Neural crest cell (in vitro differentiated cells): Measurements from ENCODE around the gene SASH1. TPM values are rescaled to one million over a fixed set of nuclear protein-coding genes. Genes with fewer than 3 reads are reported as not detected.
"Not testable (repeated sequence)": the region's sequence is repeated elsewhere in the genome, so short reads cannot be mapped to it uniquely, and the experiment has no call there.

Experiments
- DNase-seq: peaks from one replicate; pipeline ENCODE4 v3.0.0; 2021; ENCODE audit warnings: low read depth, mixed read lengths, low spot score
- H3K27ac Mint-ChIP-seq: one replicate; pipeline ENCODE4 v1.8.0; 2021; ENCODE audit warnings: mild to moderate bottlenecking, mixed read lengths; ENCODE audit not compliant: unreplicated experiment
- H3K27me3 Mint-ChIP-seq: 2 replicates; pipeline ENCODE4 v1.8.0; 2021; ENCODE audit warnings: low read depth, mild to moderate bottlenecking, mixed read lengths
- H3K36me3 Mint-ChIP-seq: 2 replicates; pipeline ENCODE4 v1.8.0; 2021; ENCODE audit warnings: low read depth, mild to moderate bottlenecking, mixed read lengths
- H3K4me1 Mint-ChIP-seq: 2 replicates; pipeline ENCODE4 v1.8.0; 2021; ENCODE audit warnings: mixed read lengths
- H3K4me3 Mint-ChIP-seq: one replicate; pipeline ENCODE4 v1.8.0; 2021; ENCODE audit warnings: mild to moderate bottlenecking, mixed read lengths
- H3K9me3 Mint-ChIP-seq: 2 replicates; pipeline ENCODE4 v1.8.0; 2021; ENCODE audit warnings: mixed read lengths
- total RNA-seq: library from RNA; stranded (reverse); gene quantifications from 2 replicates; pipeline ENCODE4 v1.2.1, GENCODE V29; 2021
- TF ChIP-seq, protein P1 (sequence below): fragments of 200-600 bp; sonication (generic); conservative IDR thresholded peaks from 2 replicates; pipeline ENCODE4 v1.5.0; 2021; ENCODE audit warnings: antibody characterized with exemption, mild to moderate bottlenecking

The SASH1 gene
- total RNA-seq, 1 donor from 2014 or later: 90.0 TPM

DNA sequence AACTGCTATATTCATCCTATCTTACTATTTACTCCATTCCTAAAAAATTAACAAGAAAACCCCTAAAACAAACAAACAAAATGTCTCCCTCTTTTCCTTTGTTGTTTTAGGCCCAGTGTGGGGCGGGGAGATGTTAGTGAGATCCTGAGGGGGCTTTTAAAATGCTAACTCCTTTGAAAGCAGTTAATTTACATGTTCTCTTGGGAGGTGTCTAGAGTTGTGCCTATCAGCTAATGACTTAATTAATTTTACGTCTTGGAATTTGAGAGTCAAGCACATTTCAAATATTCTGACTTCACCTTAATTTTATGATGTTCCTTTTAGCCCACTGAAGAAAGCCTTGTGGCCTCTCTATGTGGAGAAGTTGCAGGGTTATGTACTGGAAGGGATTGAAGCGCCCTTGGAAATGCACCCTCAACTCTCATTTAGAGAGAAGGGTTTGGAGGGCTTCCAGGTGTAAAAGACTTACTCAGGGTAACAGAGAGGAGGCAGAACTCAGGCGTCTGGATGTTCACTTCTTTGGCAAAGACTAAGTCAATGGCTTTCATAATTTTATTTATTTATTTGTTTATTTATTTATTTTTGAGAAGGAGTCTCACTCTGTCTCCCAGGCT is 4.9 kb downstream of the SASH1 start:
- TF ChIP-seq, protein P1, sequence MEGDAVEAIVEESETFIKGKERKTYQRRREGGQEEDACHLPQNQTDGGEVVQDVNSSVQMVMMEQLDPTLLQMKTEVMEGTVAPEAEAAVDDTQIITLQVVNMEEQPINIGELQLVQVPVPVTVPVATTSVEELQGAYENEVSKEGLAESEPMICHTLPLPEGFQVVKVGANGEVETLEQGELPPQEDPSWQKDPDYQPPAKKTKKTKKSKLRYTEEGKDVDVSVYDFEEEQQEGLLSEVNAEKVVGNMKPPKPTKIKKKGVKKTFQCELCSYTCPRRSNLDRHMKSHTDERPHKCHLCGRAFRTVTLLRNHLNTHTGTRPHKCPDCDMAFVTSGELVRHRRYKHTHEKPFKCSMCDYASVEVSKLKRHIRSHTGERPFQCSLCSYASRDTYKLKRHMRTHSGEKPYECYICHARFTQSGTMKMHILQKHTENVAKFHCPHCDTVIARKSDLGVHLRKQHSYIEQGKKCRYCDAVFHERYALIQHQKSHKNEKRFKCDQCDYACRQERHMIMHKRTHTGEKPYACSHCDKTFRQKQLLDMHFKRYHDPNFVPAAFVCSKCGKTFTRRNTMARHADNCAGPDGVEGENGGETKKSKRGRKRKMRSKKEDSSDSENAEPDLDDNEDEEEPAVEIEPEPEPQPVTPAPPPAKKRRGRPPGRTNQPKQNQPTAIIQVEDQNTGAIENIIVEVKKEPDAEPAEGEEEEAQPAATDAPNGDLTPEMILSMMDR: no peak
- Mint-ChIP-seq H3K4me1 (peaks cover 64% of the 10 kb centered on the region), H3K4me3 (peak overlapping the region; percentile 89), H3K27ac (peak overlapping the region; percentile 47), H3K36me3 (peaks cover 9% of the 10 kb centered on the region), H3K9me3 (no peaks in the 10 kb centered on the region), H3K27me3 (no peaks in the 10 kb centered on the region)
- no peak for DNase-seq

DNA sequence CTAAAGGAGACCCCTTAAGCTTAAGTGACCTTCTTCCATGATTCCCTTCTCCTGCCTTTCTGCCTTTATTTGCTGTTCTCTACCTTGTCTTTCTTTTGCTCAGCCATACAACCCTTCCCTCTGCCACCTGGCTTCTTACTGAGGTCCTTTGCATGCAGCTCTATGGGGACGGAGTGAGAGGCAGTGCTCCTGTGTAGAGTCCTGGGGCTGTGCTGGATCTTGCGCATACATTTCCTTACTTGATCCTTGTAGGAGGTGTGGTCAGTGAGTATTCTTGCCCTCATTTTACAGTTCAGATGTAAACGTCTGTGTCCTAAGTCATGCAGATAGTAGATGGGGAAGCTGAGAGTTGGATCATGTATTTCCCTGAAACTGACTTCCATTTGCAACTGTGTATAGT is 5.7 kb downstream of the SASH1 start:
- Mint-ChIP-seq H3K27ac (no peak overlapping the region), H3K27me3 (no peaks in the 10 kb centered on the region), H3K4me1 (peaks cover 64% of the 10 kb centered on the region), H3K36me3 (peaks cover 9% of the 10 kb centered on the region), H3K9me3 (no peaks in the 10 kb centered on the region), H3K4me3 (peak overlapping the region; percentile 43)
- DNase-seq: no peak
- TF ChIP-seq, protein P1: no peak

DNA sequence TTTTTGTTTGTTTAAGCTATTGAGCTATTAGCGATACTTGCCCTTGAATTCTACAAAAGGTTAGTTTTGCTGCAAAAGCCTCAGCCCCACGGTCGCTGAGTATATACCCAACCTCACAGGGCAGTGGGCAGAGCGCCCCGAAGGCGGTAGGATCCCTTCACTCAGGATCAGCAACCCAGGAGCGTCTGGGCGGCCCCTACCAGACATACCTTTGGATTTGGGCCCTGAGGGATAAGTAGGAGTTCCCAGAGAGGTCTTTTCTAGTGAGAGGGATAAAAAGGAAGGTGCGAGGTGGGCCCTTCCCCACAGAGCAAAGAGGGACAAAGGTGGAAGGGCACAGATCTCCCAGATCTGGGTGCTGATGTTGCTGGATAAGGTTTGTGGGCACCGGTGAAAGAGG is 6.1 kb downstream of the SASH1 start:
- H3K36me3 Mint-ChIP-seq: peaks cover 6% of the 10 kb centered on the region
- no peaks in the 10 kb centered on the region for H3K9me3 Mint-ChIP-seq
- peaks cover 59% of the 10 kb centered on the region for H3K4me1 Mint-ChIP-seq
- DNase-seq: no peak
- no peaks in the 10 kb centered on the region for H3K27me3 Mint-ChIP-seq
- H3K27ac Mint-ChIP-seq: peak overlapping the region; percentile 51
- TF ChIP-seq, protein P1: no peak
- H3K4me3 Mint-ChIP-seq: peak overlapping the region; percentile 43

DNA sequence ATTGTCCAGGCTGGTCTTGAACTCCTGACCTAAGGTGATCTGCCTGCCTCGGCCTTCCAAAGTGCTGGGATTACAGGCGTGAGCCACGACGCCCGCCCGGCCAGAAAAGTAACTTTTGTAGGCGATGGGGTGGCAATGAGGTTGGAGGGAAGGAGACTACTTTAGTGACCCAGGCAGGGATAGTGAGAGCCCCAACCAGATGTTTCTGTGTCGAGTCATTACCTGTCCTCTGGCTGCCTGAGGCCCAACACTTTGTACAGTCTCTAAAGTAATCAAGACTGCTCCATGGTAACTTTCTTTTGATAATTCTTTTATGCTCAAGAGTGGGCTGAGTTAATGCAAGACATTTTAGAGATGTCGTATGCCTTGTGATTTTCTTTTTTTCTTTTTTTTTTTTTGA is 6.8 kb downstream of the SASH1 start:
- Mint-ChIP-seq H3K27me3 (no peaks in the 10 kb centered on the region), H3K36me3 (peaks cover 6% of the 10 kb centered on the region), H3K9me3 (no peaks in the 10 kb centered on the region), H3K4me1 (peaks cover 54% of the 10 kb centered on the region), H3K27ac (no peak overlapping the region), H3K4me3 (no peak overlapping the region)
- DNase-seq: no peak
- TF ChIP-seq, protein P1: no peak

DNA sequence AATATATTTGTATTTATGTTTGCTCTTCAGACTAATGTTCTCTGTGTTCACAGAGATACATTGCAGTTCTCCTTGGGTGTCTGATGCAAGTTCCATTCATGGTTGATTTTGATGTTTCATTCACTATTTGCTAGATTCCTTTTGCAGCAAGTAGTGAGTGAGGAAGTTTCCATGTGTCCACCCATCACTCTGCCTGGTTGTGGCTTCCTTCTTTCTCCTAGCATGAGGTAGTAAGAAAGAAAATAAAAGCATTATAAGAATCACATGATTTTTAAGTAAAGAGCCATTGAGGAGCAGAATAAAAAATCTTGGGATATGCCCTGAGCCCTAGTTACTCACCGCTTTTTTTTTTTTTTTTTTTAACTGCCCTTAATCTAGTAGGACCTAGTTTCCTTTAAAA is 8.7 kb downstream of the SASH1 start:
- Mint-ChIP-seq H3K9me3 (no peaks in the 10 kb centered on the region), H3K4me3 (no peak overlapping the region), H3K27me3 (no peaks in the 10 kb centered on the region), H3K36me3 (peaks cover 6% of the 10 kb centered on the region), H3K4me1 (peaks cover 49% of the 10 kb centered on the region), H3K27ac (no peak overlapping the region)
- TF ChIP-seq, protein P1: no peak
- DNase-seq: no peak

DNA sequence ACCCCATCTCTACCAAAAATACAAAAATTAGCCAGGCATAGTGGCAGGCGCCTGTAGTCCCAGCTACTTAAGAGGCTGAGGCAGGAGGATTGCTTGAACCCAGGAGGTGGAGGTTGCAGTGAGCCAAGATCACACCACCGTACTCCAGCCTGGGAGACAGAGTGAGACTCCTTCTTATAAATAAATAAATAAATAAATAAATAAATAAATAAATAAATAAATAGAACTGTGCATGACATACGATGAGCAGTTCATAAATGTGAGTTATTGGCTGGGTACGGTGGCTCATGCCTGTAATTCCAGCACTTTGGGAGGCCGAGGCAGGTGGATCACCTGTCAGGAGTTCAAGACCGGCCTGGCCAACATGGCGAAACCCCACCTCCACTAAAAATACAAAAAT is 9.8 kb downstream of the SASH1 start:
- not testable (repeated sequence) for H3K27ac Mint-ChIP-seq, H3K4me3 Mint-ChIP-seq, H3K36me3 Mint-ChIP-seq, H3K9me3 Mint-ChIP-seq, H3K27me3 Mint-ChIP-seq, DNase-seq
- H3K4me1 Mint-ChIP-seq: peaks cover 46% of the 10 kb centered on the region
